Activated gamma-delta T cell treated with anti-CD3 and anti-CD28 coated beads, Interleukin-2, amount 50 U/mL, for 16 hours (primary cell): Measurements from ENCODE around the gene ECE2.
"Not testable (repeated sequence)": the region's sequence is repeated elsewhere in the genome, so short reads cannot be mapped to it uniquely, and the experiment has no call there.

Experiments used
- DNase-seq: peaks from one replicate; pipeline ENCODE4 v3.0.0-alpha.2; 2020; ENCODE audit warnings: low read depth

The ECE2 gene

DNA sequence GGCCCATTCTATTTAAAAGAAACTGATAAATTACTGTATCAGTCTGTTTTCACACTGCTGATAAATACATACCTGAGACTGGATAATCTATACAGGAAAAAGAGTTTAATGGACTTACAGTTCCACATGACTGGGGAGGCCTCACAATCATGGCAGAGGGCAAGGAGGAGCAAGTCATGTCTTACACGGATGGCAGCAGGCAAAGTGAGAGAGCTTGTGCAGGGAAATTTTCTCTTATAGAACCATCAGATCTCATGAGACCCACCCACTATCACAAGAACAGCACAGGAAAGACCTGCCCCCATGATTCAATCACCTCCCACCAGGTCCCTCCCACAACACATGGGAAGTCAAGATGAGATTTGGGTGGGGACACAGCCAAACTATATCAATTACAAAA, 8.6 kb upstream of the ECE2 start:
- DNase-seq = not testable (repeated sequence)

DNA sequence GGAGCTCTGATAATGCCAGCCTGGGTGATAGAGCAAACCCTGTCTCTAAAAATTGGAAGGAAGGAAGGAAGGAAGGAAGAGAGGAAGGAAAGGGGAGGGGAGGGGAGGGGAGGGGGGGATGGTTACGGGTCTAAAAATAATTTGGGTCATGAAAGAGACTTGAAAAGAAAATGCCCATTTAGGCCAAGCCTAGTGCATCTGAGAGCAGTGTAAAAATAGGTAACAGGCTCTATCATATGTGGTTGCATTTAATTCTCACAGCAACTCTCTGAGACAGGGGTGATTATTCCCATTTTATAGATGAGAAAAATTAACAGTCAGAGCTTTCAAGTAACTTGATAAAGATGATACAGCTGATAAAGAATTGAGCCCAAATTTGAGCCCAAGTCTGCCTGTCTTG, 3.6 kb upstream of the ECE2 start:
- no peak for DNase-seq

DNA sequence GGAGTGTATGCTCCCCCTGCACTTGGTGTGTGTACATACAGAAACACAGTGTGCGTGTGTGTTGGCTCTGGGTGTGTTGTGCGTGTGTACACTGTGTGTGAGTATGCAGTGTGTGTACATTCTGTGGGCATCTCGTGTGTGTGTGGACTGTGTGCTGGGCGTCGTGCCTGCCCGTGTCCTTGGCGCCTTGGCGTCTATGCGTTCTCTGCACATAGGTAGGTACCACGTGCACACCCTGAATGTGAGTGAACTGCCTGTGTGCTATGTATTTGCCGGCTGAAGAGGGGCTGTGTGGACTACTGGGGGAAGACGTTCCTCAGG, 481 bp upstream of the ECE2 start:
- no peak for DNase-seq

DNA sequence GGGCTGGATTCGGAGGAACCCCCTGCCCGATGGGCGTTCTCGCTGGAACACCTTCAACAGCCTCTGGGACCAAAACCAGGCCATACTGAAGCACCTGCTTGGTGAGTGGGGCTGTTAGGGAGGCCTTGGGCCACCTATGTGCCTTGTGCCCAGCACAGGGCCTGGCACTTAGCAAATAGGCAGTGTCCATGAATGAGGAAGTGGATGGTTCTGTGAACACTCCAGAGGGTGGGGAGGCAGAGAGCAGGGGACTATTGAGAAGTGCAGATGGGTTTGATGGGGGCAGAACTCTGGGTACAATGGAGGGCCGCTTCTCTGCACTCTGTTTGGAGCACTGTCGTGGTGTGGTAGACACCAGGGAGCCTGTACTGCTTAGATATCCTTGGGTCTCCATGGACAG, 1.5 kb downstream of the ECE2 start:
- no peak for DNase-seq

DNA sequence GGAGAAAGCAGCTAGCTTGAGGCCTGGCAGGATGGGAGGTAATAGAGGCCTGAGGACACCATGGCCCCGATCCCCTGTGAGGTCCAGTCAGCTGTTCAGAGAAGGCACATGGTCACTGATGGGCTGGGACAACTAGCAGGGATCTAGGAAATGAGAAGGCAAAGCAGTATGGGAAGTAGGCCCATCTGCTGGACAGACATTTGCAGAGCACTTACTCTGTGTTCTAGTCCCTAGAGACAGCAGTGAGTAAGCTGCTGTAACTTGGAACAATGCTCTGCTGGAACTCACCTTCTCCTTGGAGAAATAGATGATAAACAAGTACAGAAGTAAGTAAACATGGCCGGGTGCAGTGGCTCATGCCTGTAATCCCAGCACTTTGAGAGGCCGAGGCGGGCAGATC, 7.1 kb downstream of the ECE2 start:
- no peak for DNase-seq

DNA sequence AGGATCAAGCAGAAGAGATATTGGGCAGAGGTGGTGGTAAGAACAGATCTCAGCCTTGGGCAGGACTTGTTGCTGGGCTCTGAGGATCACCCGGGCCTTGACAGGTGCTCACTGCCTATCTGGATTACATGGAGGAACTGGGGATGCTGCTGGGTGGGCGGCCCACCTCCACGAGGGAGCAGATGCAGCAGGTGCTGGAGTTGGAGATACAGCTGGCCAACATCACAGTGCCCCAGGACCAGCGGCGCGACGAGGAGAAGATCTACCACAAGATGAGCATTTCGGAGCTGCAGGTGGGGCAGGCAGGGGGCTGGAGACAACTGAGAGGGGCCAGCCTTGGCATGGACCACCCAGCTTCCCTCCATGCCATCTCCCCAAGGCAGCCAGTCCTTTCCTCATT, 7.9 kb downstream of the ECE2 start:
- no peak for DNase-seq

DNA sequence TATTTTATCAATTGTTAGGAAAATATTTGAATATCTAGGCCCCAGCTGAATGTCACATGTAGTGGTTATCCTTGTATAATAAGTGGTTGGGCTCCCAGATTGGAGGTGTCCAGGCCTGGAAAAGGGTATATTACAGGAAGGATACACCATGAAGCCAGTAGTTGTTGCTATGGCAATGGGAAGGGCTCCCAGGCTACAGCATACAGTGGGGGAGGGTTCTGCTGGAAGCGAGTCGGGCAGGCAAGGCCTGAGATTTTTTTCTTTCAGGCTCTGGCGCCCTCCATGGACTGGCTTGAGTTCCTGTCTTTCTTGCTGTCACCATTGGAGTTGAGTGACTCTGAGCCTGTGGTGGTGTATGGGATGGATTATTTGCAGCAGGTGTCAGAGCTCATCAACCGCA, 8.9 kb downstream of the ECE2 start:
- no peak for DNase-seq

DNA sequence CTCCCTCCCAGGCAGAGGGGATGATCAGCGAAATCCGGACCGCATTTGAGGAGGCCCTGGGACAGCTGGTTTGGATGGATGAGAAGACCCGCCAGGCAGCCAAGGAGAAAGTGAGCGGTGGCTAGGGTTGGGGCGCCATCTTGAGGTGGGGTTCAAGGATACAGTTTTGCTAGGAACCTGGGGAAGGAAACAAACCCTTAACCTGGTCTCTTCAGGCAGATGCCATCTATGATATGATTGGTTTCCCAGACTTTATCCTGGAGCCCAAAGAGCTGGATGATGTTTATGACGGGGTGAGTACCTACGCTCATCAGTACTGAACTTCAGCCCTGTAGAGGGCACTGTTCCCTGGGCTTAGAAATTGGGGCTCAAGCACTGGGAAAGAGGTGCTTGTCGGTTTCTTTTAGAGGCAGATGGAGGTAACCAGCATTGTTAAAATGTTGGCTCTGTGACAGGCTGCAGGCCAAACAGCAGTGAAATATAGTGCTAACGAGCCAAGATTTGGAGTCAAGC, 13.7 kb downstream of the ECE2 start:
- peak; percentile 43 for DNase-seq

DNA sequence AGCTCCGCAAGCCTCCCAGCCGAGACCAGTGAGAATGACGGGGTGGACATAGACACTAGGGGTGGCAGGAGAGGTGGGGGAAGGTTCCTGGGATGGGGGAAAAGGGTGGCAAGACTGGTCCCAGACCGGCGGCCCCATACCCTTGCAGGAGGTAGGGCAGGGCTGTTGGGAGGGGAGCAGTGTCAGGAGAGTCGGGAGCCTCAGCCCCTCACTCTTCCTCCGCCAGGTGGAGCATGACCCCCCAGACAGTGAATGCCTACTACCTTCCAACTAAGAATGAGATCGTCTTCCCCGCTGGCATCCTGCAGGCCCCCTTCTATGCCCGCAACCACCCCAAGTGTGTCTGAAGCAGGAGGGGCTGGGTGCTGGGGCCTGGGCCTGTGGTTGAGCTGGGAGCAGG, 14.5 kb downstream of the ECE2 start:
- no peak for DNase-seq

DNA sequence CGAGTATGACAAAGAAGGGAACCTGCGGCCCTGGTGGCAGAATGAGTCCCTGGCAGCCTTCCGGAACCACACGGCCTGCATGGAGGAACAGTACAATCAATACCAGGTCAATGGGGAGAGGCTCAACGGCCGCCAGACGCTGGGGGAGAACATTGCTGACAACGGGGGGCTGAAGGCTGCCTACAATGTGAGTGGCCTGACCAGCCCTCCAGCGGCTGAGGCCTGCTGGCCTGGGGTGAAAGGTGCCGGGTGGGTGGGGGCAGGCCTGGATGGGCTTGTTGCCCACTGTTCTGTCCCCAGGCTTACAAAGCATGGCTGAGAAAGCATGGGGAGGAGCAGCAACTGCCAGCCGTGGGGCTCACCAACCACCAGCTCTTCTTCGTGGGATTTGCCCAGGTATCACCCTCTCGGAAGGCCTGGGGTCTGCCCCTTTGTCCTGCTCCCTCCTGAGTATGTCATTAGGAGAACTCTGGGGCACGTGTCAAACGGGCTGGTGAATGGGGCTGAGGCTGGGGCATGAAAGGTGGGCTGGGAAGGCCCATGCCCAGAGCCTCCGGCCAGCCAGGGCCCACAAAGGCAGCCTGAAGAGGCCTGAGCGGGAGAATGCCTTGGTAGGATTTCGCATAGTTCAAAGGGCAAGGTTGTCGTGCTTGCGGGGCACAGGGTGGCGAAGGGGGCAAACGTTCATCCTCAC, 15.4 kb downstream of the ECE2 start:
- no peak for DNase-seq

DNA sequence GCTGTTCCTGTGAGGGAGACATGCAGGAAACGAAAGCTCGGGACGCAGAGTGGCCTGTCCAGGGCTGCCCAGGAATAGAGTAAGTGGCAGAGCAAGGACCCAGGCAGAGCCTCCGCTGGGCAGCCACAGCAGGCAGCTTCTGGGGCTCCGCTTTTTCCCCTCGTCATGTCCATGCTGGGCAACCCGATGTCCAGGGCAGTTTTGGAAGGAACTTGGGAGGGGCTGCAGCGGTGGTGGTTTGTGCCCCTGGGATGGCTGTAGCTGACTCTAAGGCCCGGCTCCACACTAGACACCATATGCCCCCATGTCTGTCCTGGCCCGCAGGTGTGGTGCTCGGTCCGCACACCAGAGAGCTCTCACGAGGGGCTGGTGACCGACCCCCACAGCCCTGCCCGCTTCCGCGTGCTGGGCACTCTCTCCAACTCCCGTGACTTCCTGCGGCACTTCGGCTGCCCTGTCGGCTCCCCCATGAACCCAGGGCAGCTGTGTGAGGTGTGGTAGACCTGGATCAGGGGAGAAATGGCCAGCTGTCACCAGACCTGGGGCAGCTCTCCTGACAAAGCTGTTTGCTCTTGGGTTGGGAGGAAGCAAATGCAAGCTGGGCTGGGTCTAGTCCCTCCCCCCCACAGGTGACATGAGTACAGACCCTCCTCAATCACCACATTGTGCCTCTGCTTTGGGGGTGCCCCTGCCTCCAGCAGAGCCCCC, 16.1 kb downstream of the ECE2 start:
- no peak for DNase-seq

DNA sequence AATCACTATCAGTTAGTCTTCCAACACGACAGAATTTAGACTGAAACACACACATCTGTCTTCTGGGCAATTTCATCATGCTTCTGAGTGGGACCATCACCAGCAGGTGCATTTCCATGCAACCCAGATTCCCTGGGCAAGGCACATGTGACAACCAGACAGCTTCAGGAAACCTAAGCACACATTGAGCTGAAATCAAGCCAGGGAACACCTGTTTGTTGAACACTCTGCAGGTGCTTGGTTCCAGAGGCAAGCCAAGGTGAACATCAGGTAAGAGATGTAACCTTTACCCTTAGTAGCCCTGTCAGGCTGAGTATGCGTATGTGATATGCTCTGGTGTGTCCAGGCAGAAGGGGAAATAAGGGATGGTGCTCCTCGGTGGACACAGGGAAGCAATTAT, 19.9 kb downstream of the ECE2 start:
- DNase-seq = no peak

DNA sequence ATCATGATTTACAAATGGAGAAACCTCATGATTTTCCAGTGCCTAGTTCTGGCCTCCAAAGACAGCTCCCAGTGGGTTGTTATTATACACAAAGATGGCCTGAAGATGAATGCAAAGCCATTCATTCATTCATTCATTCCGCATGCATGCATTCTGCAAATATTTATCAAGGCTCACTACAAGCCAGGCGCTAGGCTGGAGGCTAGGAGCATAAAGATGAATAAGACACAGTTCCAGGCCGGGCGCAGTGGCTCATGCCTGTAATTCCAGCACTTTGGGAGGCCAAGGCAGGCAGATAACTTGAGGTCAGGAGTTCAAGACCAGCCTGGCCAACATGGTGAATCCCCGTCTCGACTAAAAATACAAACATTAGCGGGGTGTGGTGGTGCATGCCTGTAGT, 20.8 kb downstream of the ECE2 start:
- no peak for DNase-seq

DNA sequence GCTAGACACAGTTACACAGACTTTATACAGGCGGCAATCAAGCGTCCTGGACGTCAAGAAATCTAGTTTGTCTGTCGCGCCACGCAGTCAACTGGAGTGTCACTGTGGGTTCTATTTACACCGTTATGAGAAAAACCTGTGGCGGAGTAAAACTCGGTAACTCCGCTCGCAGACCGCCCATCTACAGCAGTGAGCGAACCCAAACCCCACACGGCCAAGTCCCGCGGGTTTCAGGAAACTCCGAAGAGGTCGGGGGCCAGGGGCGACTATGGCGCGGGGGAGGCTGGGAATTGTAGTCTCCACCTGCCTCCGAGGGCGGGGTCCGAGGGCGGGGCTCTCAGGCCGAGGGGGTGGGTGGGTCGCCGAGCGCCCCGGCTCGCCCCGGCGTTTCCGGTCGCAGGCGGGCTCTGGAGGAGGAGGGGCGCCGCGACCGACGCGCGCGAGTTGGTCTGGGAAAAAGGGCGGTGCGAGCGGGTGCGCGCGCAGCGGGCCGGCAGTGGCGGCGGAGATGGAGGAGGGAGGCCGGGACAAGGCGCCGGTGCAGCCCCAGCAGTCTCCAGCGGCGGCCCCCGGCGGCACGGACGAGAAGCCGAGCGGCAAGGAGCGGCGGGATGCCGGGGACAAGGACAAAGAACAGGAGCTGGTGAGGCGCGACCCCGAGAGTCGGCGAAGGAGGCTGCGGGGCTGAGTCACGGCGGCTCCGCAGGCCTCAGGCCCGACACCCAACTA, 23.1 kb downstream of the ECE2 start, which contains the start of gene PSMD2:
Gene PSMD2 (plus strand): TSS at position 483 of the 729 bp plus-strand sequence. CDS start 26 bp downstream, at position 509.
- peak; percentile 98 for DNase-seq

DNA sequence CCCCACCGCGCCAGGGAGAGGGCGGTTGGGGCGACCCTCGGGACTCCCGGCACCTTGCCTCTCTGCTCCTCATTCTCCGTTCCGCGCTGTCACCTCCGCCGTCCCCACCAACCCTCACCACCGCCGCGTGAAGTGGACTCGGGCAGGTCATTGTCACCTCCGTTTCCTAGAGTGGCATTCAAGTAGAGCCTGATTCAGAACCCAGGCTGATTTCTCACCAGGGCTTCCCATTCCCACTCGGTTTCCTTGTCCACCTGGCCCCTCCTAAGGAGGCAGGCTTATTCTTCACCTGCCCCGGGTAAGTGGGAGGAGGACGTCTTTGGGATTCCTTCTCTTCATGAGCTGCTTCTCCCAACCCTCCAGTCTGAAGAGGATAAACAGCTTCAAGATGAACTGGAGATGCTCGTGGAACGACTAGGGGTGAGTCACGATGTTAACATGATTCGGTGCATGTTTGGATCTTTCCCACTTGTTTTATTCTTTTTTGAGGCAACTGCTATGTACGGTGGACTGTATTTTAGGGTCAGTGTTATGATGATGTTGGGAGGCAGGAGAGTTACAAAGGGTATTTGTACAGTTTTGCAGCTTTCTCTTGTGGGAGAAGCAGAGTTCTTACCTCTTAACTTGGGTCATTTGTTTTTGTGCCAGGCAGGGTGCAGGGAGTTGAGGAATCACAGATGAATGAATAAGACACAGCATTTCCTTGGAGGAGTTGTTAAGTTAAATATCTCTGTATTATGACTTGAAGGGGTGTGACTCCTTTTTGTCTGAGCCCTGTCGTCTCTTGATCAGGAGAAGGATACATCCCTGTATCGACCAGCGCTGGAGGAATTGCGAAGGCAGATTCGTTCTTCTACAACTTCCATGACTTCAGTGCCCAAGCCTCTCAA, 23.9 kb downstream of the ECE2 start:
- DNase-seq = no peak

DNA sequence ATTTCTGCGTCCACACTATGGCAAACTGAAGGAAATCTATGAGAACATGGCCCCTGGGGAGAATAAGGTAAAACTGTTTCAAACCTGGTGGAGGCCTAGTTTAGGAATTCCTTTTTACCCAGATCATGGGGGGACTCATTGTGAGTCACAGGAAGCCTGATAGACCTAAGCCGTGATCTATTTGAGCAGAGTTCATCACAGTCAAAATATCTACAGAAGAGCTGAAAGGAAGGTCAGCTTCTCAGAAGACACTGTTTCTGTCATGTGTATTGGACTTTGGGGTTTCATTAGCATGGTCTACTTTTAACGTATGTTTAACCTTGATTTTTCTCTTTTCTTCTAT, 24.5 kb downstream of the ECE2 start:
- no peak for DNase-seq

DNA sequence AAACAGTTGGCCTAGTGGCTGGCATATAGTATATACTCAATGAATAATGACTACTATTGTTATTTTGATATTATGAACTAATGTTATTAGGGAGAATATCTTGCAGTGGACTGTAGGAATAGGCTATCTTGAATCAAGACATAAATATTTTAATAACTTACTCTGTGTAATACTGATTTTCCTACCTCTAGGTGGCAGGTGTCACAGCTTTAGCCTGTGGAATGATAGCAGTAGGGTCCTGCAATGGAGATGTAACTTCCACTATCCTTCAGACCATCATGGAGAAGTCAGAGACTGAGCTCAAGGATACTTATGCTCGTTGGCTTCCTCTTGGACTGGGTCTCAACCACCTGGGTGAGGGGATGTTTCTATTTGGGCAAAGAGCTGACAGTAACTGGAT, 29.8 kb downstream of the ECE2 start:
- no peak for DNase-seq

DNA sequence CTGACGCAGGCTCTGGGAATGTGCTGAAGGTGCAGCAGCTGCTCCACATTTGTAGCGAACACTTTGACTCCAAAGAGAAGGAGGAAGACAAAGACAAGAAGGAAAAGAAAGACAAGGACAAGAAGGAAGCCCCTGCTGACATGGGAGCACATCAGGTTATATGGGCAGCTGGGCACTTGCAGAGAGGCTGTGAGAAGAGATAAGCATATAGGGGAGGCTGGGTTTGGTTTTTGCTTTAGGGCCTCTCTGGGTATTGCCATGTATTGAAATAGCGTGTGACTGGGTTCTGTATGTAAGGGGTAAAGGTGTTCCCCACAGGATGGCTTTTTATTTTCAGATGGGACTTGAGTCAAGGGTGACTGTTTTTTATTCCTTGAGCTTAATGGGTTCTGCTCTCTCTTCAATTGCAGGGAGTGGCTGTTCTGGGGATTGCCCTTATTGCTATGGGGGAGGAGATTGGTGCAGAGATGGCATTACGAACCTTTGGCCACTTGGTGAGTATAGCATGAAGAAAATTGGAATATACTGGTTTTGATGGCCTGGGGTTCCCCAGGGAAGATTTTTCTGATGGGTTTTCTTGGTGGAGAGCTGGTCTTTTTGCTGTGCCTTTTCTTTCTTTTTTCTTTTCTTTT, 30.6 kb downstream of the ECE2 start:
- DNase-seq = no peak

DNA sequence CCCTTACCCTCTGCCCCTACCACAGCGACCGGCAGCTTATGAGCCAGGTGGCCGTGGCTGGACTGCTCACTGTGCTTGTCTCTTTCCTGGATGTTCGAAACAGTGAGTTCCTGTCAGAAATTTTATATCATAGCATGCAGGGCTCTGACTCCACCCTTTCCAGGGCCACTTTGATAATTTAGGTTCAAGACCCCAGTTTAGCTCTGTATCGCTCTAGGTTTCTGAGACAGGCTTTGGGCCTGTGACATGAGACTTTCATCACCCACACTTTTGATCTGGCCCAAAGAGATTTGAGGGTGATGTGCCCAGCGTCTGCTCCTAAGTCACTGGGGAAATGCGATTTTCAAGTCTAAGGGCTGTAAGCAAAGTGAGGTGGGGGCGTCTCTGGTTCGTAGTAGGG, 32.1 kb downstream of the ECE2 start:
- no peak for DNase-seq

DNA sequence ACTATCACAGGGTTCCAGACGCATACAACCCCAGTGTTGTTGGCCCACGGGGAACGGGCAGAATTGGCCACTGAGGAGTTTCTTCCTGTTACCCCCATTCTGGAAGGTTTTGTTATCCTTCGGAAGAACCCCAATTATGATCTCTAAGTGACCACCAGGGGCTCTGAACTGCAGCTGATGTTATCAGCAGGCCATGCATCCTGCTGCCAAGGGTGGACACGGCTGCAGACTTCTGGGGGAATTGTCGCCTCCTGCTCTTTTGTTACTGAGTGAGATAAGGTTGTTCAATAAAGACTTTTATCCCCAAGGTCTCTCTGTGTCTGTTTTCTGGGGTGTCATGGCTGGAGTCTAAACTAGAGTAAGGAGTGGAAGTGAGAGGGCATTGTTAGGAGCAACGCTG, 32.9 kb downstream of the ECE2 start:
- no peak for DNase-seq

DNA sequence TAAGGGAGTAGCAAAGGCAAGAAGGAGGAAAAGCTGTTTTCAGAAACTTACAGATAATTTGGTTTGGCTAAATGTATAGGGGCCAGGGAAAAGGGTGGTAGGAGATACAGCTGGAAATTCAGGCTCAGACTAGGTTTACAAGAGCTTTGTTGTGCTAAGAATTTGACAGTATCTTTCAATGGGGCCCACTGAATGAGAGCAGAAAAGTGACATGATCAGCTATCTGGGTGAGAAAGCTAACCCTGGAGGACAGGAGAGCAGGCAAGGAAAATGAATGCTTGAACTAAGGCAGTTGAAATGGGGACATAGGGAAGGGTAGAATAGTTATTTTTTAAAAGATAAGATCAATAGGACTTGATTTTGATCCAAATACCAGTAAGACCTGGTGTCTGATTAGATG, 35.8 kb downstream of the ECE2 start:
- no peak for DNase-seq

DNA sequence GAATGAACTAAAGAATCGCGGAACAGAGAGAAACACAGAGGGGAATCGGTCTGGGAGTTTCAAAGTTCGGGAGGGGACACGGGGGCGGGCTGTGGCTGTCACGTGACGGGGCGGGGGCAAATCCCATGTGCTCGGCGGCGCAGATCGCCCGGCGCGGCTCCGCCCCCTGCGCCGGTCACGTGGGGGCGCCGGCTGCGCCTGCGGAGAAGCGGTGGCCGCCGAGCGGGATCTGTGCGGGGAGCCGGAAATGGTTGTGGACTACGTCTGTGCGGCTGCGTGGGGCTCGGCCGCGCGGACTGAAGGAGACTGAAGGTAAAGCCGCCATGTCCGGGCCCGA, 38.5 kb downstream of the ECE2 start, which contains the start of gene EIF4G1:
Gene EIF4G1 (plus strand): TSS at position 244 of the 337 bp plus-strand sequence. CDS start 1,191 bp downstream, outside the sequence.
- peak; percentile 88 for DNase-seq
